Stimulated activated CD8-positive, alpha-beta memory T cell treated with anti-CD3 and anti-CD28 coated beads, Interleukin-12 subunit alpha, Interleukin-12 subunit beta, amount 100 ng/mL, for 24 hours (primary cell): ENCODE data around the gene TAS2R41.

Experiments used
- DNase-seq: peaks from one replicate; pipeline ENCODE4 v3.0.0-alpha.2; 2020; ENCODE audit errors: extremely low read depth

Gene TAS2R41, protein sequence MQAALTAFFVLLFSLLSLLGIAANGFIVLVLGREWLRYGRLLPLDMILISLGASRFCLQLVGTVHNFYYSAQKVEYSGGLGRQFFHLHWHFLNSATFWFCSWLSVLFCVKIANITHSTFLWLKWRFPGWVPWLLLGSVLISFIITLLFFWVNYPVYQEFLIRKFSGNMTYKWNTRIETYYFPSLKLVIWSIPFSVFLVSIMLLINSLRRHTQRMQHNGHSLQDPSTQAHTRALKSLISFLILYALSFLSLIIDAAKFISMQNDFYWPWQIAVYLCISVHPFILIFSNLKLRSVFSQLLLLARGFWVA

DNA sequence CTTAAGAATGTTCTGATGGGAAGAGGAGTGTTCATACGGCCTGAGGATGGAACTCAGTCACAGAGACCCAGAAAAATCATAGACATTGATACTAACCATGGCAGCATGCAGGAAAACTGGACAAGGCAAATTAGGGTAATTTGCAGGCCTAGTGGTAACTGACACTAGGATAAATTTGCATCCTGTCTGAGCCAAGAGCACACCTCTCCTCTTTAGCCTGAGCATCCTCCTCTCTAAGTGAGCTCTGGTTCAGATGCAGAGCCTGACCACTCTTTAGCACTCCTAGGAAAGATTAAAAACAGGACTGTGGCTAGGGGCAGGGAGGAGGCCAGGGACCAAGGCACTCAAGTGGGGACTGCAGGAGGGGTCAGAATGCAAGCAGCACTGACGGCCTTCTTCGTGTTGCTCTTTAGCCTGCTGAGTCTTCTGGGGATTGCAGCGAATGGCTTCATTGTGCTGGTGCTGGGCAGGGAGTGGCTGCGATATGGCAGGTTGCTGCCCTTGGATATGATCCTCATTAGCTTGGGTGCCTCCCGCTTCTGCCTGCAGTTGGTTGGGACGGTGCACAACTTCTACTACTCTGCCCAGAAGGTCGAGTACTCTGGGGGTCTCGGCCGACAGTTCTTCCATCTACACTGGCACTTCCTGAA, at the start of gene TAS2R41:
TSS of gene TAS2R41 (plus strand) at position 373 of the 650 bp plus-strand sequence. CDS start at position 373, 0 bp downstream.
- DNase-seq: no peak

DNA sequence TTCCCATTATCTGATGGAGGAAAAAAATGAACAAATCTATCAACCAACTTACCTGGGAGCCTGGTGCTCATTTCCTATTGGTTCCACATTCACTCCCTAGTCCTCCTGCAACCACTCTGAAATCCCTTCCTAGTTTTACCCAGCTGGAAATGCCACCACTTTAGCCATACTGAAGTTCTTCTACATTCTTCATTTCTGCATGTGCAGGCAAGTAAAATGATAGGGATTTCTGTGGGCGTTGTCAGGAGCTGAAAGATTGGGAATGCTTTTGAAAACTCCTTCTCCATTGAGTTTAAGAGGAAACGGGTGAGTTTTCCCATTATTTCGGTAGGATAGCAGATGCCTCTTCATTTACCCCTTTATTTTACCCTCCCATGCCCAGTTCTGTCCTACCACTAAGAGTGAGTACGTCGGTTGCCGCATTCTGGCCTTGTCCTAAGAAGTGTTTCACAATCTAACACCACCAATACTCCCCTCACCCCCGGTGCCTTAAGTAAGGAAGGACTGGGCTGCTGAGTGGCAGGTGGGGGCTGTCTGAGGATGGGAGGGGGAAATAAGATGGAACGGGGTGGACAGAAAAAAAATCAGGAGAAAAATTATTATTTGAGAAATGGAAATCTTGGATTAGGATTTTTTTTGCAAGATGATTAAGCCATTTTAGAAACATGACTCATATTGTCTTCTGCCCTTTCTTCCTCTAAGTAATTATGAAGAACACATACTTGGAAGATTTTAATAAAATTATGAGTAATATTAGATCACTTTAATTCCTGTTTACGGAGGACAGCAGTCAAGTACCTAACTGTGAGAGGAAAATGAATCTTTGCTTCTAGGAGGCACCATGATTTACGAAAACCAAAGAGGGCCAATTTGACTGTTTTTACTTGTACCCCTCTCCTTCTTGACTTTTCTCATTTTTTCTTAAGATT, 47.6 kb upstream of the TAS2R41 start:
- DNase-seq: no peak

DNA sequence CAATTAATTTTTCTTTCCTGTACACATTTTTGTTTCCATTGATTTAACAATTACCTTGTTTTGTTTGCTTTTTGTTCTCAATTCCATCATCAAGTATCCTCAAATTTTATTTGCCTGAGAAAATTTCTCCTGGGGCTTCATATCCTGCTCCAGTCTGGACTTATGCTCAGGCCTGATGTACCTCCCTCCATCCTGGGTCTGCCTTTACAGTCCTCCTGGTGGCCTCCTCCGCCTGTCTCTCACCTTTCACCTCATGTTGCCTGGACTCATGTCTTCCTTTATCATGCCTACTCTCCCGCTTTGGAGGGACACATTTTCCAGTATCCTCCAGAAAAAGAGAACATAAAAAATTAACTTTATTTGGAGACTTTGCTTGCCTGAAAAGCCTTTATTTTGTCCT, 46.6 kb upstream of the TAS2R41 start:
- DNase-seq: no peak

- no peak for DNase-seq
Observed at GRCh38 chr7:143433759-143434158, 43.9 kb upstream of the TAS2R41 start.

GRCh38 chr7:143434660-143435059, 43.0 kb upstream of the TAS2R41 start:
- no peak for DNase-seq

DNA sequence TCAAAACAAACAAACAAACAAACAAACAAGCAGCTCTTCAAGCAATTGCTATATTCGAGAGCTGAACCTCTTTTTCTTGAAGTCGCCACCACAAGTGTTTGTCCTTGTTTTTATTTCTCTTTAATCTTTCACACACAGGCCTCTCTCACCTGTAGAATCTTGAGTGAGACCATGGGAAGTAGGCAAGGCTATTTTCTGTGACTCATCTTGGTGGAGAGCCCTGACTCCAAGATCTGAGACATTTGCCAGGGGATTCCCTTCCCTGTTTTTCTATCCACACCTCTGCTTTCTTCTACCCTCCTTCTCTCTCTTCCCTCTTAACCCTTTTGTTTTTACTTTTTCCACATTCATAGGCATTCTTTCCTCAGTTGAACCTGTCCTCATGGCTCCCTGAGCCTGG, 42.4 kb upstream of the TAS2R41 start:
- DNase-seq: no peak

- no peak for DNase-seq
Observed at GRCh38 chr7:143436325-143436946, 41.2 kb upstream of the TAS2R41 start.

GRCh38 chr7:143437578-143437977, 40.1 kb upstream of the TAS2R41 start:
- no peak for DNase-seq

- DNase-seq: no peak
Observed at GRCh38 chr7:143439866-143440265, 37.8 kb upstream of the TAS2R41 start.

DNA sequence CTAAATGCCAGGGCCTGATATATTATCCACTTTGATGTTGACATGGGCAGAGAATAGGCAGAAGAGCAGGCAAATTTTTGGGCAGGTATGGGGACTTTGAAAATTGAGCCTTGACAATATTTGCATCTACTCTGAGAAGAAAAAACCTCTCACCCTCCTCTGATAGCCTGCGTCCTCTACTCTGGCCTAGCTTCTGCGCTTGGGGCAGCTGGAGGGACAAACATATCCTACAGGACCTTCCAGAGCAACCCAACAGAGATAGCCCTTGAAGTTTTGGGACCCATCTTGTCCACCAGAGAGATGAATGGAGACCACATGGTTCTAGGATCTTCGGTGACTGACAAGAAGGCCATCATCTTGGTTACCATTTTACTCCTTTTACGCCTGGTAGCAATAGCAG, 34.5 kb upstream of the TAS2R41 start, which contains the start of gene TAS2R60:
TSS of gene TAS2R60 (plus strand) at position 301 of the 400 bp plus-strand sequence. CDS start at position 301, 0 bp downstream.
- no peak for DNase-seq

- DNase-seq: no peak
Observed at GRCh38 chr7:143444063-143444782, 33.5 kb upstream of the TAS2R41 start.

GRCh38 chr7:143444785-143445184, 32.9 kb upstream of the TAS2R41 start:
- DNase-seq: no peak

GRCh38 chr7:143447466-143447865, 30.2 kb upstream of the TAS2R41 start:
- DNase-seq: no peak

DNA sequence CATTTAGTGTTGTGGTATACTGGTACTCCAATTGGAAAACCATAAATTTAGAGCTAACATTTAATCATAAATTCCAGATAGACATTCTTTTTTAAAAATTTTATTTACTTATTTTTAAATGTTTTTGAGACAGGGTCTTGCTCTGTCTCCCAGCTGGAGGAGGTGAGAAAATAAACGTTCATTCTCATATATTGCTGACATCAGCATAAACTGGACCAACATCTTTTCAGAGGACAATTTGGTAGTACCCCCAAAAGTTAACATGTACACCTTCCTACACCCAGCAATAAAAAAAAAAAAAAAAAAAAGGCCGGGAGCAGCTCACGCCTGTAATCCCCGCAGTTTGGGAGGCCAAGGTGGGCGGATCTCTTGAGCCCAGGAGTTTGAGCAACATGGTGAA, 29.2 kb upstream of the TAS2R41 start:
- DNase-seq: no peak

- DNase-seq: no peak
Observed at GRCh38 chr7:143449793-143450192, 27.9 kb upstream of the TAS2R41 start.

DNA sequence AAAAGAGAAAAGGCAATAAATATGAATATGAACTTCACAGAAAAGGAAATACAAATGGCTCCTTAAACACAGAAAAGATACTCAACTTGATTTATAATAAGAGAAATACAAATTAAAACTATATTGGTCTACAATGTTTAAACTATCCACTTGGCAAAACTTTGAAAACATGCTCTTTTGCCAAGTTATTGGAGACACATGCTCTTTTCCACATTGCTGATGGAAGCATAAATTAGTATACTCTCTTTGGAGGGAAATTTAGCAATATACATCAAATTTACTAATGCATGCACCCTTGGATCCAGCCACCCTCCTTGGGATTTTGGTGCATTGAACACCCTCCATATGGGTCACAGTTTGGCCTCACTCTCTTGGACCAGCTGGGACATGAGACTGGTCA, 26.6 kb upstream of the TAS2R41 start:
- DNase-seq: no peak

DNA sequence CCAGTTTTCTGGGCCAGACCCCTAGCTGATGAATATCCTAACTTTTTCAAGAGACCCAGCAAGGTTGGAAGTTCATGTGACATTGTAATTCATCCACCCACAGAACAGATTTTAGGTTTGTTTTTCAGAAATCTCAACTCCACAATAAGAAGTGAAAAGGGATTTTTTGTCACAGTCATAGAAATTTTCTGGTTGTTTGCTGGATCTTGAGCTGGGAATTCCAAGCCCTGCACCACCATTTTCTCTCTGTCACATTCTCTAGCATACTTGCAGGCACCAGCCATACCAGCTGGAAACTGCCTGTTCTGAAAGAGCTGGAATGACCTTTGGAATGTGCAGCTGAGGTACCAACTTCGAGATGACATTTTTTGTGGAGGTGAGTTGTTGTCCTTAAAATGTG, 25.9 kb upstream of the TAS2R41 start:
- DNase-seq: no peak

DNA sequence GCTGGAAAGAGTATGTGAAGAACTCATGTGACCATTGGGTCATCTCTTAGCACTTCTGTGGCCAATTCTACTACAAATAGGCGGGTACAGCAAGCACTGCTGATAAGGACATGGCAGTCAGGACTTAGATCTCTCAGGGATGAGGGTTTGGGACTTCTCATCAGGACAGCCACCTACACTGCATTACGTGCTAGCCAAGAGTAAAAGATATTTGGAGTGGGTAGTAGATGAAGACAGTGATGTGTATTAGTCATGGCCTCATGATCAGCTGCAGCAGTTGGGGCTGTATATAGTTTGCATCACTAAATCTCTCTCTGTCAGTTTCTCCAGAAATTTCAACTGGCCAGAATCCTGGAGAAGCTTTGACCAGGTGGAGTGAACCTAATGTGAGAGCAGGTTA, 25.2 kb upstream of the TAS2R41 start:
- DNase-seq: no peak

DNA sequence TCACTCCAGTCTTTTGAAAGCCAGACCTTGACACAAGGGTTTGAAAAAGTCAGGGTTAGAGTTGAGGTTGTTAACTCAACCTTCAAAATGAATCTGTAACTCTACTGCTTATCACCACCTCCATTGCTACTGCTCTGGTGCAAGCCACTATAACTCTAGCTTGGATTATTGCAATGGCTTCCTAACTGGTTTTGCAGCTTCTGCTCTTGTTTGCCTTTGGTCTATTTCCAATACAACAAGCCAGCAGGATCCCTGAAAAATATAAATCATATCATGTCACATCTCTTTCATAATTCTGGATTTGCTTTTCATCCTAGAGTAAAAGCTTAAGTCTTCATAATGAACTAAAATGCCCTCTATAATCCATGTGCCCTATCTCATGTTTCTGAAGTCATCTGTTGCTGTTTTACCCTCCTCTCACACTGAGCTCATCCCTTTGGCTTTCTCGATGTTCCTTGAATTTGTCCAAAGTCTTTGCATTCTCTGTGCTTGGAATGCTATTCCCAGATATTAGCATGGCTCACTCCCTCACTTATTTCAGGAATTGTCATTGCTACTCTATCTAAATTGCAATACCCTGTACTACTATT, 23.5 kb upstream of the TAS2R41 start:
- DNase-seq: no peak

GRCh38 chr7:143455491-143455890, 22.2 kb upstream of the TAS2R41 start:
- no peak for DNase-seq

GRCh38 chr7:143455942-143456341, 21.7 kb upstream of the TAS2R41 start:
- no peak for DNase-seq
